ENCODE measurements around the gene HOXC11.
A peak's percentile ranks its signal among the peaks of the same experiment; 100 is the strongest.

DNA sequence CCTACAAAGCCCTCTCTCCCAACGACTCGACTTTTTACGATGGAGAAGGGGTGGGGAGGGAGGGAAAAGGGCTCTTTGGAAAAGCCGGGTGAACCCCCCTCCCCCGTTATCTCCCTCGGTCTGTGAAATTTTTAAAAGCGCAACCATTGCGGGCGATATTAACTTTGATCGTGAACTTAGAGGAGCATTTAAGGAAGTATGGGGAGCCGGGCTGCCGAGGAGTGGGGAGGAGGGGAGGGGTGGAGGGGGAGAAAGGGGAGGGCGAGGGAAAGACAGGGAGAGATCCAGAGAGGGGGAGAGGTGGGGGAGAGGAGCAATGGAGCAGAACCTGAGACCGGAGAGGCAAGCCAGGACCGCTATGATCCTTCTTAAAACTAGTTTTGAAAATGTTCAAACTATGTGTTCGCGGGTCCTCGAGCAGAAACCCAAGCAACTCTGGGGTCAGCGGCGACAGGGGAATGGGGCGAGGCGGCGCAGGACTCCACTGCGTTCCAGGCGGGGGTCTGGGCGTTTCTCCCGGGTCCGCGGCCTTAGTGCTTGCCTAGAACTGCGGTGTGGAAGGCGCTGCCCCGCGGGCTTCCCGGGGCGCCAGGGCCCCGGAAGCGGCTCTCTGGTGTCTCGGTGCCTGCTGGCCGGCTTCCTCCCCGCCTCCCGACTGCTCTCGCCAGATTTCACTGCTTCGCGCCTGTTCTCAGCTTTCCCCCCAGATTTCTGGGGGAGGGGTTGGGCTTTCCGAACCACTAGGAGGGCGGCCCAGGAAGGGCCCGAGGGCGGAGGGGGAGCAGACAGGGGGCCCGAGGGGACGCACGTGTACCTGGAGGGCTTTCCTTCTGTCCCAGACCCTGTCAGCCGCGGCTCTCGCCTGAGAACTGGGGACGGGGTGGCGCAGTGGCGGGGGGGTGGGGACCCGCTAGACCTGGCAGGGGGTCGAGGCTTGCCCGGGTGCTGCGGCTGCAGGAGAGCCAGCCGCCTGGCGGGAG is 1.4 kb downstream of the HOXC11 start, which contains the start of gene HOTAIR:
- TF ChIP-seq, protein P1, sequence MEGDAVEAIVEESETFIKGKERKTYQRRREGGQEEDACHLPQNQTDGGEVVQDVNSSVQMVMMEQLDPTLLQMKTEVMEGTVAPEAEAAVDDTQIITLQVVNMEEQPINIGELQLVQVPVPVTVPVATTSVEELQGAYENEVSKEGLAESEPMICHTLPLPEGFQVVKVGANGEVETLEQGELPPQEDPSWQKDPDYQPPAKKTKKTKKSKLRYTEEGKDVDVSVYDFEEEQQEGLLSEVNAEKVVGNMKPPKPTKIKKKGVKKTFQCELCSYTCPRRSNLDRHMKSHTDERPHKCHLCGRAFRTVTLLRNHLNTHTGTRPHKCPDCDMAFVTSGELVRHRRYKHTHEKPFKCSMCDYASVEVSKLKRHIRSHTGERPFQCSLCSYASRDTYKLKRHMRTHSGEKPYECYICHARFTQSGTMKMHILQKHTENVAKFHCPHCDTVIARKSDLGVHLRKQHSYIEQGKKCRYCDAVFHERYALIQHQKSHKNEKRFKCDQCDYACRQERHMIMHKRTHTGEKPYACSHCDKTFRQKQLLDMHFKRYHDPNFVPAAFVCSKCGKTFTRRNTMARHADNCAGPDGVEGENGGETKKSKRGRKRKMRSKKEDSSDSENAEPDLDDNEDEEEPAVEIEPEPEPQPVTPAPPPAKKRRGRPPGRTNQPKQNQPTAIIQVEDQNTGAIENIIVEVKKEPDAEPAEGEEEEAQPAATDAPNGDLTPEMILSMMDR (conservative IDR thresholded peaks at IDR 0.05; ENCODE audit: low read depth in 2 of 2), result no peak
- TF ChIP-seq NANOG (IDR thresholded peaks at IDR 0.05; ENCODE audit: borderline replicate concordance), result no peak
- TF ChIP-seq POLR2AphosphoS5 (IDR thresholded peaks at IDR 0.05; ENCODE audit: low read depth), result no peak
- TF ChIP-seq EZH2 (IDR thresholded peaks at IDR 0.05; ENCODE audit: low read depth, unreplicated experiment), result peak; percentile 76

Data from GM23338 (cell line).